ENCODE data around the gene SLC35G3.
A peak's percentile ranks its signal among the peaks of the same experiment; 100 is the strongest.
"Not testable (repeated sequence)": the region's sequence is repeated elsewhere in the genome, so short reads cannot be mapped to it uniquely, and the experiment has no call there.

The SLC35G3 gene

DNA sequence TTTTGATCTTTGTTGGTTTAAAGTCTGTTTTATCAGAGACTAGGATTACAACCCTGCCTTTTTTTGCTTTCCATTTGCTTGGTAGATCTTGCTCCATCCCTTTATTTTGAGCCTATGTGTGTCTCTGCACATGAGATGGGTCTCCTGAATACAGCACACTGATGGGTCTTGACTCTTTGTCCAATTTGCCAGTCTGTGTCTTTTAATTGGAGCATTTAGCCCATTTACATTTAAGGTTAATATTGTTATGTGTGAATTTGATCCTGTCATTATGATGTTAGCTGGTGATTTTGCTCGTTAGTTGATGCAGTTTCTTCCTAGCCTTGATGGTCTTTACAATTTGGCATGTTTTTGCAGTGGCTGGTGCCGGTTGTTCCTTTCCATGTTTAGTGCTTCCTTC, 8.4 kb upstream of the SLC35G3 start:
- not testable (repeated sequence) for DNase-seq

DNA sequence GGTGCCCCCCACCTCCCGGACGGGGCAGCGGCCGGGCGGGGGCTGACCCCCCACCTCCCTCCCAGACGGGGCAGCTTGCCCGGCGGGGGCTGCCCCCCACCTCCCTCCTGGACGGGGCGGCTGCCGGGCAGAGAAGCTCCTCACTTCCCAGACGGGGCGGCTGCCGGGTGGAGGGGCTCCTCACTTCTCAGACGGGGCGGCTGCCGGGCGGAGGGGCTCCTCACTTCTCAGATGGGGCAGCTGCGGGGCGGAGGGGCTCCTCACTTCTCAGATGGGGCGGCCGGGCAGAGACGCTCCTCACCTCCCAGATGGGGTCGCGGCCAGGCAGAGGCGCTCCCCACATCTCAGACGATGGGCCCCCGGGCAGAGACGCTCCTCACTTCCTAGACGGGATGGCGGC, 869 bp upstream of the SLC35G3 start:
- DNase-seq: not testable (repeated sequence)

DNA sequence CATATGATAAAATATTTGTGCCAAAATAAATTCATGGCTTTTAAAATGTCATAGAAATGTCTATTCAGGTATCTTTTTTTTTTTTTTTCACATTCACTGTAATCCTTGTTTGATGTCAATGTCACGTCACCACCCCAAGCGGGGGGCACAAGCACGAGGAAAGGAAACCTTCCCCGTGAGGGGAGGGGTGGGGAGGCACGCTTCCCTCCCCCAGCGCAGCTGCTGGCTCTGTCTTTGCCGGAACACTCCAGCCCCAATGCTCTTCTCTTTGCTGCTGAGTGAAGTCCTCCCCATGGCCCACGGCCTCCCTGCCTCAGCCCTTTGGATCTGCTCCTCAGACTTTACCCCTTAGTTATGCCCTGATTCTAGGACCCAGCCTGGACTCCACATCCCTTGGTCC, 1.5 kb downstream of the SLC35G3 start:
- no peak for DNase-seq

DNA sequence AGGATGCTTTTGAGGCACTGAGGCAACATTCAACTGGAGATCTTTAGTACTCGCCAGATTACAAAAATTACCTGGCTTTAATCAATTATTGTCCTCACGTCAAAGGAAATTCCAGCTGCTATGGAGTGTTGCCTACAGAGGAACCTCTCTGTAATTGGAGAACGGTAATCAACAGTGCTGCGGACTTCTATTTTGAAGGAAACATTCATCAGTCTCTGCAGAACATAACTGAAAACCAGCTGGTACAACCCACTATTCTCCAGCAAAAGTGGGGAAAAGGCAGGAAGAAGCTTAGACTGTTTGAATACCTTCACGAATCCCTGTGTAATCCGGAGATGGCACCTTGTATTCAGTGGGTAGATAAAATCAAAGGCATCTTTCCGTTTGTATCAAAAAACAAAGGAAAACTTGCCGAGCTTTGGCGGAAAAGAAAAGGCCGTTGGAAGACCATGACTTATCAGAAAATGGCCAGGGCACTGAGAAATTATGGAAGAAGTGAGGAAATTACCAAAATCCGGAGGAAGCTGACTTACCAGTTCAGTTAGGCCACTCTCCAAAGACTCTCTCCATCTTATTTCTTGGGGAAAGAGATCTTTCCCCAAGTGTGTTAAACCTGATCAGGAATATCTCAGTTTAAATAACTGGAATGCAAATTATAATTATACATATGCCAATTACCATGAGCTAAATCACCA, 3.0 kb downstream of the SLC35G3 start:
- DNase-seq: no peak

DNA sequence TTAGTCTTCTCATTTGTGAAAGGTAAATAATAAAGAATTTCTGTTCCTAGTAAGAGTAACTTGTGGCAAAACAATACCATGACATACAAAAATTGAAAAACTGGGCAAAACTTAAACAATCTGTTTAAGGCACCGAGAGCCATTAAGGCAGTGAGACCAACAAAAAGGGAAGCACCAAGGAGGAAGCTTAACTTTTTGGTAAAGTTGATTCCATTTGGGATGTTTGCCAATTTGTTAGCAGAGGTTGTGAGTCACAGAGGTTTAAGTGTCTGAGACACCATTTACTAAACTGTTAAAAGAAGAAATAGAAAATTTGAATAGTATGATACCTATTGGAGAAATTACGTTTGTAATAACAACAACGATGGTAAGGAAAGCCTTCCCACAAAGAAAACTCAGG, 4.9 kb downstream of the SLC35G3 start:
- DNase-seq: peak; percentile 18

DNA sequence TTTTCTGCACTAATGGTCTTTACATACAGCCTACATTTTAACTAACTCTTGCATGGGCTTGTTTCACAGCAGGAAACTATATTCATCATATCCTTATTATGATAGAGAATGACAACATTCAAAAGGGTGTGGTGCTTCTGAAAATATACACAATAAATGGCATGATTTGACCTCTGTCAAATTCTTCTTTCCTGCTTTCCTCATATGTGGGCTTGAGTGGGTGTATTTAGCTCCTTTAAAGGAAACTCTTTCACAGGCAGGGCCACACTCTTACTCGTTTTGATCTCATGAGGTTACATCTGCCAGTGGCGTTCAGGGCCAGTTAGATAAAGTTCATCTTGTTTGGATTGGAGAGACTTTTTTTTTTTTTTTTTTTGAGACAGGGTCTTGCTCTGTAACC, 6.1 kb downstream of the SLC35G3 start:
- DNase-seq: no peak

DNA sequence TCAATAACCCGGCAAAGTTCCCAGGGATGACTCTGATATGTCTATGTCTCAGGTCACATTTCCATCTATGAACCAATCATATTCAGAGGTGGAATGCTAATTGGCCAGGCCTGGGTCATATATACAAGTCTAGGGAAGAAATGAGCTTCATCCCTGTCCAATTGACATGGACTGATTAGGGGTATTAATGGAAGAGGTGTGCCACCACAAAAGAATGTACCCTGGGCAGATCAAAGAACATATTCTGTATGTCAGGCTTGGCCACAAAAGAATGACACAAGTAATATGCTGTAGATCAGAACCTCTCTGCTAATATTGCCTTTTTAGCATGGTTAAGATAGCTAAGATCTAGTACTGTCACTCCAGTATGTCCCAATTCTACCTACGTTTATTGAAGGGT, 6.7 kb downstream of the SLC35G3 start:
- no peak for DNase-seq

DNA sequence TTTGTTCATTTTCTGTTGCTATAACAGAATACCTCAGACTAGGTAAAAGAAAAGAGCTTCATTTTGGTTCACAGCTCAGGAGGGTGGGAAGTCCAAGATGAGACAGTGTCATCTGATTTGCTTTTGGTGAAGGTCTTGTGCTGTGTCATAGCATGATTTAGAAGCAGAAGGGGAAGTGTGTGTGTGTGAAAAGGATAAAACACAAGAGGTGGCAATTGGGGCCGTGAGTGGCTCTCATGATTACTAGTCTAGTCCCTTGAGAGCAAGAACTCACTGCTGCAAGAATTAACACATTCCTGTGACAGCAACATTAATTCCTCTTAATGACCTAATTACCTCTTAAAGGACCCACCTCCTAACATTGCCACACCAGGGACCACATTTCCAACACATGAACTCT, 8.3 kb downstream of the SLC35G3 start:
- DNase-seq: no peak

DNA sequence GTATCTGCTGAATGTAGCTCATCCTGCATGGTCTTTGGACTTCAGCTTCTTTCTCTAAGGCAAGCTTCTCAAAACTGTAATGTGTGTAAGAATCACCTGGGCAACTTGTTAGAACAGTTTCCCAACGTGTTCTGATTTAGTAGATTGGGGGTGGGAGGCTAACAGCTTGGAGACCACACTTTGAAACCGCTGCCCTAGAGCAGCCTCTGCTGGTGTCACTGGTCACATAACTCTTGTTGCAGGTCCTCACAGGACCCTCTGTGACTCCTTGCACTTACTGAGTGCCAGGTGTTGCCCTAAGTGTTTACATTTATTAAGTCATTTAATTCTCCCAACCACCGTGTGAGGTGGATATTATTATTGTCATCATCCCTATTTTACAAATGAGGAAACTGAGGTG, 9.9 kb downstream of the SLC35G3 start:
- DNase-seq: no peak

DNA sequence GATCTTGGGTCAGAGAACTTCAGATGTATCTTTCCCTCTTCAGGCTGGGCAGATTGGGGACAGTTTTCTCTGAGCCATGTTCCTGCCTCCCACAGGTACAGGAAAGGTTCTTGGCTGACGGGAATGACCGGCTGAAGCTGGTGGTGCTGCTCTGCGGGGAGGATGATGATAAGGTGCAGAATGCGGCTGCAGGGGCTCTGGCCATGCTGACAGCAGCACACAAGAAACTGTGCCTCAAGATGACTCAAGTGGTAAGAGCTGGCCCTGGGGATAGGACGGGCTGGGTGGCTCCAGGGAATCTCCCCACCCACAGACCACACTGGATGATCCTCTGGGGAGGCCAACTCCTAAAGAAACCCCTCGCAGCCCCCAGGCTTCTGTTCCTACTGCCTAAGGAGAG, 10.9 kb downstream of the SLC35G3 start:
- no peak for DNase-seq

DNA sequence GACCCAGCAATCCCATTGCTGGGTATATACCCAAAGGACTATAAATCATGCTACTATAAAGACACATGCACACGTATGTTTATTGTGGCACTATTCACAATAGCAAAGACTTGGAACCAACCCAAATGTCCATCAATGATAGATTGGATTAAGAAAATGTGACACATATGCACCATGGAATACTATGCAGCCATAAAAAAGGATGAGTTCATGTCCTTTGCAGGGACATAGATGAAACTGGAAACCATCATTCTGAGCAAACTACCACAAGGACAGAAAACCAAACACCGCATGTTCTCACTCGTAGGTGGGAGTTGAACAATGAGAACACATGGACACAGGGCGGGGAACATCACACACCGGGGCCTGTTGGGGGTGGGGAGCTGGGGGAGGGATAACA, 14.8 kb downstream of the SLC35G3 start:
- DNase-seq: not testable (repeated sequence)

DNA sequence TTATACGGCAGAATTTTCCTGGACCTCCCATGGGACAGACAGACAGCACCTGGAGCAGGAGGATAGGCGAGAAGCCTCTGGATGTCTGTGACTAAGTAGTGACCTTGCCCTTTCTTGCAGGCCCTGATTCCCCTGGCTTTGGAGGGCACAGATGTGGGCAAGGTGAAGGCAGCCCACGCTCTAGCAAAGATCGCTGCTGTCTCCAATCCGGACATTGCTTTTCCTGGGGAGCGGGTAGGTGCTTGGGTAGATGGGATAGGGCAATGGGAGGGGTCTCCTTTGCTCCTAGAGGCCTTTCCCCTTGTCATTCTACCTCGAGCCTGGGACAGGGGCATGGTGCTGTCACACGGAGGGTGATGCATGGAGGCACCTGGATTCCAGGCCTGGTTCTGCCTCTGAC, 17.3 kb downstream of the SLC35G3 start:
- DNase-seq: no peak

DNA sequence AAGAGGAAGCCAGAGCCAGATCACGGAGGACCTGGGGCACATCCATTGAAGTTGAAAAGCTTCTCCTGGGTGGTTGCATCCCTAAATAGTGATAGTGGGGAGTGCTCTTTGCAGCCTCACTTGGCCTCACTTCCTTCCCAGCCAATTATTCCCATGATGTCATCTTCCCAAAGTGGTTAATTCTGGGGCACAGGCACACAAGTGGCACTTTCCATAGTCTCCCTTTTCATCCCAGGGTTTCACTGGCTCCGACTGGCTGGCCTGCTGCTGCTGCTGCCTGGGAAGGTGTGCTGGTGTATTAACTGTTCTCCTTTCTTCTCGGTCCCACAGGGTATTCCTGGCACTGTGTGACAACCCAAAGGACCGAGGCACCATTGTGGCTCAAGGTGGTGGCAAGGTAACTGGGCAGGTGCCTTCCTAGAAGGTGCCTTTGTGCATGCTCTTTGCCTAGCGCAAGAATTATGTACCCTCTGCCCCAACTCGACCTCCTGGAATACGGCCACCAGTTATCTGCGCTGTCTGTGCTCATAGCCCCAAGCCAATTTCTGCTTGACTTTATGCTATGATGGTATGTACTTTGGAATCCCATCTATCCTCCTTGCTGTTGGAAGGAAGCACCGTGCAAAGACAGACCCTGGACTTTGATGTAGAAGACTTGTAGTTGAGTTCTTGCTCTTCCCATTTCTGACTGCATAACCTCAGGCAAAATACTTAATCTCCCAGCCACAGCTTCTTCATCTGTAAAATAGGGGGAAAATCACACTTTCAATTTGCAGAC, 18.4 kb downstream of the SLC35G3 start:
- DNase-seq: no peak

DNA sequence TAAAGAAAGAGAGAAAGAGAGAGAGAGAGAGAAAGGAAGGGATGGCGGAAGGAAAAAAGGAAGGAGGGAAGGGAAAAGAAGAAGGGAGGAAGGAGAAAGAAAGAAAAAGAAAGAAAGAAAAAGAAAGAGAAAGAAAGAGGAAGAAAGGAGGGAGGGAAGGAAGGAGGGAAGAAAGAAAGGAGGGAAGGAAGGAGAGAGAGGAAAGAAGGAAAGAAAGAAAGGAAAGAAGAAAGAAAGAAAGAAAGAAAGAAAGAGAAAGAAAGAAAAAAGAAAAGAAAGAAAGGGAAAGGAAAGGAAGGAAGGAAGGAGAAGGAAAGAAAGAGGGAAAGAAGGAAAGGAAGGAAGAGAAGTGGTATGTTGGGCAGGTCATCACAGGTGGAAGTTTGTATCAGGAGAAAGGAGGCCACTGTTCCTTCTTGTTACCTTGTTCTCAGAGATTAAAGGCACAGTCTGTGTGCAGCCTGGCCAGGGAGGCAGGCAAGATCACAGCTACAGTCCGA, 19.3 kb downstream of the SLC35G3 start:
- DNase-seq: no peak

DNA sequence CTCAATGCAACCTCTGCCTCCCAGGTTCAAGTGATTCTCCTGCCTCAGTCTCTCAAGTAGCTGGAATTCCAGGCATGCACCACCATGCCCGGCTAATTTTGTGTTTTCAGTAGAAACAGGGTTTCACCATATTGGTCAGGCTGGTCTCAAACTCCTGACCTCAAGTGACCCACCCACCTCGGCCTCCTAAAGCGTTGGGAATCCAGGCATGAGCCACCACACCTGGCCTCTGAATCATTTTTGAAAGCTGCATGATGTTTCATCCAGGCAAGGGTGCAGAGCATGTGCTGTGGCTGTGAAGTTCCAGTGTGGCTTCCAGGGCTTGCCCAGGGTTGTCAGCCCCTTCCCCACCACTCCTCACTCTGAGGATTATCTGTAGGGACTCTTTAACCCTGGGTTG, 21.9 kb downstream of the SLC35G3 start:
- not testable (repeated sequence) for DNase-seq

DNA sequence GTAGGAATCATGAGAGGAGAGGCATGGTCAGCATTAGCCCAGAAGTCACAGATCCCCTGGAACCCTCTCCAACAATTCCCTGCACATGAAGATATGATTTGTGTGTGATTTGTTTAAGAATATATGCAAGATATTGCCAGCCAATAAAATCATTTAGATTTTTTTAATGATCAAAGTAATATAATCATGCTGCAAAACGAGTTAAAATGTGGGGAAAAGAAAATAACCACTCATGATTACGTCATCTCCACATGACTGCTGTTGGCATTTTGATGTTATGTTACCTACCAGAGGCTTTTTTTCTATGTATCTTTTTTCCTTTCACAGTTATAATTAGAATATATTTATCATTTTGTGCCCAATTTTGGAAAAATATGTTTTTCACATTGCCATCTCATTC, 22.4 kb downstream of the SLC35G3 start:
- DNase-seq: no peak

DNA sequence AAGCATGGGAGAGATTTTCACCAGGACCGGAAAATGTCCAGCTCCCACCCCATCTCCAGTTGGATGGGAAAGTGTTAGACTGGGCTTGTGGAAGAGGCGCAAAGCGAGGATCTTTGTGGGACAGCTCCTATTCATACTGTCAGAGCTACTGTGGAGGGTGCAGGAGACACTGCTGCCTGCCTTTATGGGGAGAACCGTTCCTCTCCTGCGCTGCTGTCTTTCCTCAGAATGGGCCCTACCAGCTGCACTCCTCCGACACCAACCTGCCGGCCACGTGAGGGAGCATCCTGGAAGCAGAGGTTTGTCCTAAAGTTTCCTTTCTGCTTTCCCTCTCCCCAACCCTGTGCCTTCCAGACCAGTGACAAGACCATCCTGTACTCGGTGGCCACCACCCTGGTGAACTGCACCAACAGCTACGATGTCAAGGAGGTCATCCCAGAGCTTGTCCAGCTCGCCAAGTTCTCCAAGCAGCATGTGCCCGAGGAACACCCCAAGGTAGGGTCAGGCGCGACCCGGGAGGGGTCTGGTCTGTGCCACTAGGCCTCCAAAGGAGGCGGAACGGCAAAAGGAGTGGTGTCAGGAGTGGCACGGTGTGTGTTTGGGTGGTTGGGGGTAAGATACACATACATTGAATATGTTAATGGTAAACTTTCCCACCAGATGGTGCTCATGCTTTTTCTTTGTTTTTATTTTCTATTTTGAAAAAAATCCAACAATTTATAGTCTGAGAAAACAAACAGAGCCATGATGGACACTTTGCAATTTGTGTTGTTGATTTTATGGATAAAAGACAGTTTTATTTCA, 23.0 kb downstream of the SLC35G3 start:
- DNase-seq: peak; percentile 26

DNA sequence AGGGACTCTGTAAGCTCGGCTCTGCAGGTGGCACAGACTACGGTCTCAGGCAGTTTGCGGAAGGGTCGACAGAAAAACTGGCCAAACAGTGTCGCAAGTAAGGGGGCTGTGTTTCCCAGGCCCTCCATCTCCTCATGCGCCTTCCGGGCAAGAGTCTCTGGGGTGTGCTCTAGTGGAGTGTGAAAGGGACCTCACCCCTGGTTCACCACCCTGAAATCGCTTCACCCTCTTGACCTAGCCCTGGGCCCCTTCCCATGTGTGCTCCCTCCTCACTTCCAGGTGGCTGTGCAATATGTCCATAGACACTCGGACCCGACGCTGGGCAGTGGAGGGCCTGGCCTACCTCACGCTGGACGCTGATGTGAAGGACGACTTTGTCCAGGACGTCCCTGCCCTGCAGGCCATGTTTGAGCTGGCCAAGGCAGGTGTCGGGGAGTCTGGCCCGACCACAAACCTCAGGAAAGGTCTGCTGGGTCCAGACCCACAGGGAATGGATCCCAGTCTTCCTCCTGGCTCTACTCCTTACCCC, 24.3 kb downstream of the SLC35G3 start:
- no peak for DNase-seq

DNA sequence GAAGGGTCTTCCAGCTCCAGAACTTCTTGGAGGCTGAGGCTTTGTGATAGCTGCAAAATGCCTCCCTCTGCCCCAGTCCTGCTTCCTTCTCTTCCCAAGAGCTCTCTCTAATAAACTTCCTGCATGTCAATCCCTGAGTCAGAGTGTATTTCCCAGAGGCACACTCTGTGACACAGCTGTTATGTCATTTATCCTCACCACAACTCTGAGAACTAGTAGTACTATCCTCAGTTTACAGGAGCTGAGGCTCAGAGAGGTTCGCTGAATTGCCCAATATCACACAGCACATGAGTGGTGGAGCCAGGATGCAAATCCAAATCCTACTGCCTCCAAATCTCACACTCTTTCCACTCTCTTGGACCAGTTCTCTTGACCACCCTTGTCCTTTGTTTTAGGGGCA, 26.5 kb downstream of the SLC35G3 start:
- DNase-seq: peak; percentile 30

DNA sequence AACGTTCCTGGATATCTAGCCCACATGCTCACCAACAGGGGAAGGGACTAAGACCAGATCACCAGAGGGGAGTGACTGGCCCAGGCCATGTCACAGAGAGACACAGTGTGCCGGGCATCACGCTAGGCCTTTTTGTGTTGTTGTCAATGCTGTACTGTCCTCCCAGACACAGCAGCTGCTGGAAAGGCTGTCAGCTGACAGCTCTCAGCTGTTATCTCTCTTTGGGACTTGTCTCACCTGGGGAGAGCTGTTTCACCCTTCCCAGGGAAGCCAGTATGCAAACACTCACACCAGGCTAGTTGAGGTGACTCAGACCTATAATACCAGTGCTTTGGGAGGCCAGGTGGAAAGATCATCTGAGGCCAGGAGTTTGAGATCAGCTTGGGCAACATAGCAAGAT, 27.1 kb downstream of the SLC35G3 start:
- no peak for DNase-seq

DNA sequence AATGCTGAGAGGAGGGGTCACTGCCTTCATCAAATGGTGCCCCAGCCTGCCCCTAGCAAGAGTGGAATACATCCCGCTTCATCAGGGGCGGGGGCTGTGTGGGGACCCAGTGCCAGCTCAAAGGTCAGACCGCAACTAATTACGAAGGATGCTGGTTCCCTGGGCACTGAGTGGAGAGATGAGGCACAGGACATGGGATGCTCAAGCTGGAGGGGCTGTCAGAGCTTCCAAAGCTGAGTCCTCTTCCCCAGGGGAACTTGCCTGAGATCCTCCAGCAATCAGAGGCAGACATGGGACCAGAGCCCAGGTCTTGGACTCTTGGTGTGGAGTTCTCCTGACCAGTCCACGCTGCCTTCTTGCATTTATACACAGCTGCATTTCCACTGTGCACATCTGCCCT, 27.7 kb downstream of the SLC35G3 start:
- DNase-seq: no peak

DNA sequence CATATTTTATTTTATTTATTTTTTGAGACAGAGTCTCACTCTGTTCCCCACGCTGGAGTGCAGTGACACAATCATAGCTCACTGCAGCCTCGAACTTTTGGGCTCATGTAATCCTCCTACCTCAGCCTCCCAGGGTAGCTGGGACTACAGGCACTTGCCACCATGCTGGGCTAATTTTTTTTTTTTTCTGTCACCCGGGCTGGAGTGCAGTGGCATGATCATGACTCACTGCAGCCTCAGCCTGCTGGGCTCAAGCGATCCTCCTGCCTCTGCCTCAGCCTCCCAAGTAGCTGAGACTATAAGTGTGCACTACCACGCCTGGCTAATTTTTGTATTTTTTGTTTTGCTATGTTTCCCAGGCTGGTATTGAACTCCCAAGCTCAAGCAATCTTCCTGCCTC, 29.5 kb downstream of the SLC35G3 start:
- no peak for DNase-seq

DNA sequence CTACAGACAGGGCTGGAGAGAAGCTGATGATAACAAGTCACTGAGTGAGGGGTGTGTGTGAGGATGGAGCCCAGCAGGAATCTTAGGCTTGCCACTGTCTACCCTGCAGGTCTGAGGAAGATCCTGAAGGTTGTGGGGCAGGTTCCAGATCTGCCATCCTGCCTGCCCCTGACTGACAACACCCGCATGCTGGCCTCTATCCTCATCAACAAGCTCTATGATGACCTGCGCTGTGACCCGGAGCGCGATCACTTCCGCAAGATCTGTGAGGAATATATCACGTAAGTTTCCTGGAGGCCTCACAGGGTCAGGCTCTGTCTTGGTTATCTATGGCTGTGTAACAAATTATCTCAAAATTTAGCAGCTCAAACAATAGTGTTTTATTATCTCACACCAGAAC, 30.3 kb downstream of the SLC35G3 start:
- DNase-seq: no peak

Measured in fibroblast of skin of right biceps (primary cell).